HG02759 (cell line): ENCODE results near the gene OSBPL5.
"Not testable (repeated sequence)": the region's sequence is repeated elsewhere in the genome, so short reads cannot be mapped to it uniquely, and the experiment has no call there.

Experiments
- ATAC-seq: cut with Tn5 transposase; IDR thresholded peaks from one replicate; pipeline ENCODE4 v1.9.1; 2021; ENCODE audit warnings: mild to moderate bottlenecking, moderate library complexity; ENCODE audit not compliant: unreplicated experiment

Gene OSBPL5

DNA sequence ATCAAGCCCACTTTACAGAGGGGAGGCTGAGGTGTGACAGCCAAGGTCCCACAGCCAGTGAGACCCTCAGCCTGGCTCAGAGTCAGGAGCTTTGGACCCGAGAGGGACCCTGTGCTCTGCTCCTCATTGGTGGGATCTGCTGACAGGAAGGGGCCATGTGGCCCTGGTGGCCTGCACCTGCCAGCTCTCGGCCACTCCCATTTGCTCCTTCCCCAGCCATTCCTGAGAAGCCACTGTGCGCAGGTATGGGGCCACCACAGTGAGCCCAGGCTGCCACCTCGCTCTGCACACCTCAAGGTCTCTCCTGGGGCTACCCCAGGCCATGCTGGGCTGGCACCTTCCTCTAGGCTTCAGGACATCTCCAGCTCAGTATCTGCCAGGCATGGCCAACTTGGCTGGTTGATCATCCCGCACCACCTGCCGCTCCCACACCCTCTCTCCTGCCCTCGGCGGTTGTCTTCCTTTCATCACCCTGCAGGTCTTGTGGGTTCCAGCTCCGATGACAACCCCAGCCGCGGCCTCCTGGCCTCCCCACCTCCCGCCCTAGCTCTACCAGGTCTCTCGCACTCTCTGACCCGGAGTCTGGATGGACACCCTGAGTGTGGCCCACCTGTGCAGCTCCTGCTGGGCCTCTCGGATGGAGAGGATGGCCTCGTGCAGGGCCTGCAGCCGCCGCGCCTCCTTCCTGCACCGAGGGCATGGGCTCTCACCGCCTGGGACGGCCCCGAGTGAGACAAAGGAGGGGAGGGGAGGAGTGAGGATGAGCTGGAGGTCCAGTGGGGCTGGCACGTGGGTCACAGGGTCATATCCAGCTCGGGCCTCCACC lies 75.7 kb downstream of the OSBPL5 start:
- no peak for ATAC-seq

DNA sequence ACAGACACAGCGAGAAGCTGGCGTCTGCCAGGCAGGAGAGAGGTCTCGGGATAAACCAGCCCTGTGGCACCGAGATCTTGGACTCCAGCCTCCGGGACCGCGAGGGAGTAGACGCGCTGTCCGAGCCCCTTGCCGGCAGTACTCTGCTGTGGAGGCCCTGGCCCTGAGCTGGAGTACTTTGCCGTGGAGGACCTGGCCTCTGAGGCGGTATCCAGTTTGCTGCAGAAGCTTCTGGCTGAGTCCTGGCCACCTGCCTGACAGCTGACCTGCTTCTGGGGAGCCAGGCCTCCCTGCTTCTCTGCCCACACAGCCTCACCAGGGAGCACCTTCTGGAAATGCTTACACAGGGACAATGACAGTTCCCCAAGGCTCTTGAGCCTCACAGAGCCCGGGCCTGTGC lies 76.3 kb downstream of the OSBPL5 start:
- ATAC-seq = no peak

DNA sequence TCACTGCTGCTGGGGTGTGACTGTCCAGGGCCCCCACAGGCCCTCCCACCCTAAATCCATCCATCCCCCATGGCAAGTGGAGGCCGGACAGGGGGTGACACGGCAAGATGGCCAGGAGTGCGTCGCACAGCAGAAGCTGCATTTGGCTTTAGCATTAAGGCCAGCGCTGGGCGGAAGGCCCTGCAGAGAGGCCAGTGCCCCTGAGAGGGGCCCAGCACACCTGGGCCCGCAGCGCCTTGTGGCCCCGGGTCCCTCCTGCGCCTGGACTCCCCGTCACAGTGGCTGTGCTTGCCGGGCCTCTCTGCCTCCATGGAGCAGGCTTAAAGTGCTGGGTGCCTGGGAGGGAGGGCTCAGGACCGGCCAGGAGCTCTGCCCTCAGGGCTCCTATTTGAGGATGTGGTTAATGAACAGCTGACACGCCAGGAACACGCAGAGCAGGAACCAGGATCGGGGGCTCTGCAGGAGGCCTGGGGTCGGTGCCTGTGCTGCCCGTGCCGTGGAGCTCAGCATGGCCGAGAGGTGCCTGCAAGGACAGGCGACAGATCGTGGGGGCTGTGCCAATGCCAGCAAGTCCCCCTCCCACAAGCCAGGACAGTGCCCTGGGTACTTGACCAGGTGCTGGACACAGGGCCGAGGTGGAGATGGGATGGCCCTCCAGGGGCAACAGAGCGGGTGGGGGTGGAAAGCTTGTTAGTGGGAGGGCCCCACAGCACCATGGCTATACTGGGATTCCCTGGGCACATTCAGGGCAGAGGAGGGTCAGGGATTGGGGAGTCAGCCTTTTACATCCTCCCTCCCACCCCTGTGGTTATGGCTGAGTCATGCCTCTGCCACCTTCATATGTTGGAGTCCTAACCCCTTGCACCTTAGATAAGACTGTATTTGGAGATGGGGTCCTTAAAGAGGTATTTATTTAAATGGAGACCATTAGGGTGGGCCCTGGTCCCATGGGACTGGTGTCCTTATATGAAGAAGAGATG lies 77.0 kb downstream of the OSBPL5 start:
- no peak for ATAC-seq

DNA sequence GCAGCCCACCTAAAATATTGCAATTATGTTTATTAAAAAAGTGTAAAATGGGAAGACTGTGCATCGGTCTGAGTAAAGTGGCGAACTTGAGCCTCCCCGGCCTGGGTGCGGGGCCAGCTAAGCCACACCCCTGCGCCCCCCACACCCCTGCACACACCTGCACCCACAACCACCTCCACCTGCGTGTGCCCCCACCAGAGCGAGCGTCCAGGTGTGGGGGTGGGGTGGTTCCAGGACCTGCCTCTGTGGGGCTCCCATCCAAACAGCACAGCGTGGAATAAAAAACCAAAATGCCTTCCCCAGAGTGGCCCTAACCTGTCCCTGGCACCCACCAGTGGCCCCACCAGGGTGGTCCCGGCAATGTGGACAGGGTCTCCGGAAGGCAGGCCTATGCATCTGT lies 77.7 kb downstream of the OSBPL5 start:
- ATAC-seq = no peak

DNA sequence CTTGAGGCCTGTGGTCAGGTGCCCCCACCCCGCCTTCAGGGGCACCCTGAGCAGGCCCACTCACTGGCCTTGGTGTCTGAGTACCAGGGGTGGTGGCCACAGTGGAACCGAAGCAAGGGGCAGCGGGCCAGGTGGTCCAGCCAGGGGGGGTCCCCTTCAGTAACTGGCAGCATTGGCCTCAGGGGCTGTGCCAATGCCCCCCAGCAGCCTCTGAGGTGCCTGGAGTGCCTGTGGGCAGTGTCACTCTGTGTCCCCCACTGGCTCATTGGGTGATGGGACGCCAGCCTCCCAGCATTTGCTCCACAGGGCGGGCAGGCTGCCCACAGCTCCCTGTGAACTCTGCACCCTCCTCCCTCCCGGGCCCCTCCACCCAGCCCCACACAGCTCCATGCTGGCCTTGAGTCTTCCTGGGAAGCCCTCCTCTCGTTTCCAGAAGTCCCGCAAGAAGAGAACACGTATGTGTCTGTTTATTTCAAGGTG lies 78.4 kb downstream of the OSBPL5 start:
- no peak for ATAC-seq

DNA sequence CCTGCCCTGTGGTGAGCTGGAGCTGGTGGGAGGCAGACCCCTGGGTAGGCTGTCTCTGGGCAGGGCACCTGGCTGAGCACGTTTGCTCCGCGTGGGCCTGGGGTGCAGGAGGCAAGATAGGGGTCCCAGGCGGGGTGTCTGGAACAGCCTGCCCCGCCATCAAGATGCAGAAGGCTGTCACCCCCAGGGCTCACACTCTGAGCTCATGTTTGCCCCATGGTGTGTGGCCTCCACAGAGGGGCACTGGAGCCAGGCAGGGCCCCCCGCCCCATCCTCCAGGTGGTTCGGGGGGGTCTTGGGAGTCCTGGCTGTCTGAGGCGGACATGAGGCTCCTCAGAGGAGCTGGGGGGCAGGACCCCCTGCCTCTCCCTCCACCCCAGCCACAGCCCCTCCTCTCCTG lies 79.0 kb downstream of the OSBPL5 start:
- no peak for ATAC-seq

DNA sequence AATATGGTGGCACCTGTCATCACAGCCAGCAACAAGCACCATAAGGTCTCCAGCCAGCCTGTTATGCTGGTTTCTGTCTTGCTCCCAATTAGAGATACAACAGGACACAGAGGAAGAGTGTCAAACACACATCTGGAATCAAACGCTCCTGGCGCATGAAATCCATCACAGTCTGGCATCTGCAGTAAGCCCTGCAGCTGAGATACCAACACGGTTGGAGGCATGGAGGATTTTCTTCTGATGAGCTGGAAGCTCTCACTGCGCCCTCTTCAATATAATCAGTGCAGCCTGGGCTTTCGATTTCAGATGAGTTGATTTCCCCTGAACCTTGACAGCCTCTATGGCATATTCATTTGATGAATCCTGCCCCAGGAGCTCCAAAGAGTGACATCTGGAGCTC lies 80.1 kb downstream of the OSBPL5 start:
- no peak for ATAC-seq

DNA sequence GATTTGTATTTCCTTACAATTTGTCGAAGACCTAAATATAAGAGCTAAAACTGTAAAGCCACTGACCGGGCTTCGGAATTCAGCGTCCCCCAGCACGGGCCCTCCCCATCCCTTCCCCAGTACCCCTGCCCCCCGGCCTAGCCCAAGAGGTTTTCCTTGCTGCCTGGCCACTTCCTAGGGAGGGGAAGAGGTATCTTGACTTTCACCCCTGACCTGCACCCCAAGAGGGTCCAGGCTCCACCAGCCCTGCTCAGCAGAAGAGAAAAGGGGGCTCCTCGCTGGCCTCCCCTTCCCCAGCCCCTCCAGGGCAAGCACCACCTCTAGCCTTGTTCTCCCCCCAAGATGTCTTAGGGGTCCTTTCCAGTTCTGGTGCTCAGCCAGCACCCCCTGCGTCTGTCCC lies 81.8 kb downstream of the OSBPL5 start:
- ATAC-seq = no peak

DNA sequence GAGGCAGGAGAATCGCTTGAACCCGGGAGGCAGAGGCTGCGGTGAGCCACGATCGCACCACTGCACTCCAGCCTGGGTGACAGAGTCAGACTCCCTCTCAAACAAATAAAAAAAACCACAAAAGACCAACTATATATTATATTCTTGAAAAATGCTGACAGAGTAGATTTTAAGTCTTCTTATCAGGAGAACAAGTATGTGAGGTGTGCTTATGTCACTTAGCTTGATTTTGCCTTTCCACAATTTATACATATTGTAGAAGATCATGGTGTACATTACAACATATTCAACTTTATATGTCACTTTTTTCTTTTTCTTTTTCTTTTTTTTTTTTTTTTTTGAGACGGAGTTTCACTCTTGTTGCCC lies 83.7 kb downstream of the OSBPL5 start:
- ATAC-seq = no peak

DNA sequence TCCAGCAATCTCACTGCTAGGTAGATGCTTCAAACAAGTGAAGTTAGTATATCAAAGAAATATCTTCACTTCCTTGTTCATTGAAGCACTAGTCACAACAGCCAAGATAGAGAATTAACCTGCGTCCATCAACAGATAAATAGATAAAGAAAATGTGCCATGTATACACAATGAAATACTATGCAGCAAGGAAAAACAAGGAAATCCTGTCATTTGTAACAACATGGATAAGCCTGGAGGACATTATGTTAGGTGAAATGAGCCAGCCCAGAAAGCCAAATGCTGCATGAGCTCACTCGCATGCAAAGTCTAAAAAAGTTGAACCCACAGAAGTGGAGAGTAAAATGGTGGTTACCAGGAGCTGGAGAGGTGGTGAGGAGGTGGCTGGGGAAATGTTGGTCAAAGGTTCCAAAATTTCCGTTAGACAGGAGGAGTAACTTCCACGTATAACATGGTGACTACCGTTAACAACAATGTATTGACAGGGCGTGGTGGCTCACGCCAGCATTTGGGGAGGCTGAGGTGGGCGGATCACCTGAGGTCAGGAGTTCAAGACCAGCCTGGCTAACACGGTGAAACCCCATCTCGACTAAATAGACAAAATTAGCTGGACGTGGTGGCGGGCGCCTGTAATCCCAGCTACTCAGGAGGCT lies 84.3 kb downstream of the OSBPL5 start:
- no peak for ATAC-seq

DNA sequence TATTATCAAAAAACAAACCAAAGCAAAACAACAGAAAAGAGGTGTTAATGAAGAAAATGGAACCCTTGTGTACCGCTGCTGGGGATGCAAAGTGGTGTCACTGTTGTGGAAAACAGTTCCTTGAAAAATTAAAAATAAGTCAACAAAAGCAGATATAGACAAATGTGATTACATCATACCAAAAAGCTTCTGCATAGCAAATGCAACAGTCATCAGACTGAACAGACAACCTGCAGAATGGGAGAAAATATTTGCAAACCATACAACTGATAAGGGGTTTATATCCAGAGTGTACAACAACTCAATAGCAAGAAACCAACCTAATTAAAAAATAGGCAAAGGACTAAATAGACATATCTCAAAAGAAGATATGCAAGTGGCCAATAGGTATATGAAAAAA lies 85.0 kb downstream of the OSBPL5 start:
- no peak for ATAC-seq

DNA sequence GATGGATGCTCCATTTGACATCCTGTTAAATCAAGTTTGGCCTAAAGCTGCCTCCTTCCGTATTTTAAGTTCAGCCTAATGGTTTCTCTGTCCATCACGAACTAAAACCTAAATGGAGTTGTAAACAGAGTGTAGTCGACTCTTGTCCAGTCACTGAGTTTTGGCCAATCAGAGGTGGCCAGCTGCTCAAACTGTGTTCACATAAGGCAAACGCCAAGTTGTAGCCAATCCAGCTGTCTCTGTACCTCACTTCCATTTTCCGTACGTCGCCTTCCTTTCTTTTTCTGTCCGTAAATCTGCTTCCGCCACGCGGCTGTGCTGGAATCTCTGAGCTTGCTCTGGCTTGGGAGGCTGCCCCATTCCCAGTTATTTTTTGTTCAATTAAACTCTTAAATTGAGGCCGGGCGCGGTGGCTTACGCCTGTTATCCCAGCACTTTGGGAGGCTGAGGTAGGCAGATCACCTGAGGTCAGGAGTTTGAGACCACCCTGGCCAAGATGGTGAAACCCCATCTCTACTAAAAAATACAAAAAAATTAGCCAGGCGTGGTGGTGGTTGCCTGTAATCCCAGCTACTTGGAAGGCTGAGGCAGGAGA lies 87.2 kb downstream of the OSBPL5 start:
- ATAC-seq = no peak

DNA sequence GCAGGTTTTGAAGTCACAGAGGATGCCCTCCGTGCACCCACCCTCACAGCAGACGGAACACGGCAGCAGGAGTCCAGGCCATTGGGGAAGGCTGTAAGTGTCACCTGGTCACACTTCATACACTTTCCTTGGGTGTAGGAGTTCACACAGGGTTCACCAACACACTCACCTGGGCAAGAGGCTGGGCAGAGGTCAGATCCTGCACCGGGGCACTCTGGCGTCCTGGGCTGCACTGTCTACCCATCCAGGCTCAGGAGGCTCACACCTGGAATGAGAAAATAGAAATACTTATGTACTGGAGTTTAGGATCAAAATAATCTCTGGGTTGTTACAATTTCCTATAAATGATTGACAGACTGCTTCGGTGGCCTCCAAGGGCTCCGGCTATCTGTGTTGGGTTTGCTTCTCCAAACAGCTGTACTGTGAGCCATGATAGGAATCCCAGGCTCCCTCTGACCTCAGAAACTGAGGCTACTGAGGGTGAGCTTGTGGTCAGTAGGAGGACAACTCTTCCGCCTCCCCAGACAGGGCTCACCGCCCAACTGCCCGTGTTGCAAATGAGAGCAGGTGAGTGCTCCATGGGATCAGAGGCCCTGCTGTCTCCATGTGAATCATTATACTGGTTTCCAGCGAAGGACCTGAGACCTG lies 87.8 kb downstream of the OSBPL5 start:
- no peak for ATAC-seq

DNA sequence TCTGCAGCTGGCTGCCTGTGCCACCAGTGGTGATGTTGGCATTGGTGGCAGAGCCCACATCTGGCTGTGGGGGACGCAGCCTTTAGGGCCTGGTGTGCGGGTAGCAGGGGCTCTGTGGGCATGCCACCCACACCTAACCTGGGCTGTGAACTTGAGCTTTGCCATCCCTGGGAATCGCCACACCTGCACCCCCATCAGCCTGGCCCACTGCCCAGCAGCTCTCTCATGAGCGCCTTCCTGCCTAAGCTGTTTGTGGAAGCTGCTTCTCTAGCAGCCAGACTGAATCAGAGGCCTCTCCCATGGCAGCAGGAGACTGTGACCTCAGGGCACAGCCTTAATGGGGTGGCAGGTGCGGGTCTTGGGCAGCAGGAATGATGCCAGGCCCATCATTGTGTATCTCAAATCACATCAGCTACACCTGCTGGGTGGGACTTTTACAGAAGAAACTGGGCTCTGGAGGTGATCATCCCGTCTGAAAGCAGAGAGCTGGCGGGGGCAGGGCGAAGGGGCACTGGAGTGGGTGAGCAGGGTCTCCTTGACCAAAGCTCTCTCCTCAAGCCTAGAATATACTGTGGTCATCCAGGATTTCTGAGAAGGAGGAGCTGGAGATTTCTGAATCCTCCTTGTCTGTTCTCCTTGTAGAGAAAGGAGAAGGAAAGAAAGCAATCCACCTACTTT lies 90.1 kb downstream of the OSBPL5 start:
- no peak for ATAC-seq

DNA sequence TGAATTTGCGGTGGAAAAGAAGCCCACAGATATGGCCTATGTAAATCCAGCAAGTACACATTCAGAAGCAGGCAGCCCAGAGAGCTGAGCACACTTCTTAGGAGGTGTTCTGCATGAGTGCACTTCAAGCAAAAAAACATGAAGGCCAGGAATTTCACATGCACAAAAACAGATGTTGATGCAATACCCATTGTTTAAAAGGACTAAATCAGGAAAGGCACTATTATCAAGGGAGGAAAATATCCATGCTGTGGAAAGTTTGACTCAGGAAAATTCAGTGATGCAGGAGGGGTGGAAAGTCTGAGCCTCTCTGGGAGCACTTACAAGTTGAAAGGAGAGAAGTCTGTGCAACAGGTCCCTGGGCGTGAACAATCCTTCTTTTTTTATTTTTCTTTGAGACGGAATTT lies 92.1 kb downstream of the OSBPL5 start:
- ATAC-seq = no peak

DNA sequence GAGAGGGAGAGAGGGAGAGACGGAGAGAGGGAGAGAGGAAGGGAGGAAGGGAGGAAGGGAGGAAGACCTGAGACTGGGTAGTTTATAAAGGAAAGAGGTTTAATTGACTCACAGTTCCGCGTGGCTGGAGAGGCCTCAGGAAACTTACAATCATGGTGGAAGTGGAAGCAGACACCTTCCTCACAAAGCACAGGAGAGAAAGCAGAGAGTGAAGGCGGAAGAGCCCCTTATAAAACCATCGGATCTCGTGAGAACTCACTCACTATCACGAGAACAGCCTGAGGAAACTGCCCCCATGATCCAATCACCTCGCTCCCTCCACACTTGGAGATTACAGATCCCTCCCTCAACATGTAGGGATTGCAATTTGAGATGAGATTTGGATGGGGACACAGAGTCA lies 95.7 kb downstream of the OSBPL5 start:
- ATAC-seq = no peak

DNA sequence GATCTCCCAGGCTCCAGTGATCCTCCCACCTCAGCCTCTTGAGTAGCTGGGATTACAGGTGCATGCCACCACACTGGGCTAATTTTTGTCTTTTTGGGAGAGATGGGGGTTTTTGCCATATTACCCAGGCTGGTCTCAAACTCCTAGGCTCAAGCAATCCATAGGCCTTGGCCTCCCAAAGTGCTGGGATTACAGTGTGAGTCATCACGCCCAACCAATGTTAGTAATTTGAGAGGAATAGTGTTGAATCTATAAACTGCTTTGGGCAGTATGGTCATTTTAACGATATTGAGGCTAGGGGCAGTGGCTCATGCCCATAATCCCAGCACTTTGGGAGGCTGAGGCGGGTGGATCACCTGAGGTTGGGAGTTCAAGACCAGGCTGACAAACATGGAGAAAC lies 98.8 kb downstream of the OSBPL5 start:
- ATAC-seq = not testable (repeated sequence)

DNA sequence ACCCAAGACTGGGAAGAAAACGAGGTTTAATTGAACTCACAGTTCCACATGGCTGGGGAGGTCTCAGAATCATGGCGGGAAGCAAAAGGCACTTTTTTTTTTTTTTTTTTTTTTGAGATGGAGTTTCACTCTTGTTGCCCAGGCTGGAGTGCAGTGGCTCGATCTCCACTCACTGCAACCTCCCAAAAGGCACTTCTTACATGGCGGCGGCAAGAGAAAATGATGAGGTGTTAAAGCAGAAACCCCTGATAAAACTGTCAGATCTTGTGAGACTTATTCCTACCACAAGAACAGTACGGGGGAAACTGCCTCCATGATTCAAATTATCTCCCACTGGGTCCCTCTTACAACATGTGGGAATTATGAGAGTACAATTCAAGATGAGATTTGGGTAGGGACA lies 100.4 kb downstream of the OSBPL5 start:
- ATAC-seq = not testable (repeated sequence)

DNA sequence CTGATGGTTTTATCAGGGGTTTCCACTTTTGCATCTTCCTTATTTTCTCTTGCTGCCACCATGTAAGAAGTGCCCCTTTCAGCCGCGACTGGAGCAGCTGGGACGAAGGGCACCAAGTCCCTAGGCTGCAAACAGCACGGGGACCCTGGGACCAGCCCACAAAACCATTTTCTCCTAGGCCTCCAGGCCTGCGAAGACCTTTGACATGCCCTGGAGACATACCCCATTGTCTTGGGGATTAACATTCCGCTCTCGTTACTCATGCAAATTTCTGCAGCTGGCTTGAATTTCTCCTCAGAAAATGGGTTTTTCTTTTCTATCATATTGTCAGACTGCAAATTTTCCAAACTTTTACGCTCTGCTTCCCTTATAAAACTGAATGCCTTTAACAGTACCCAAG lies 101.2 kb downstream of the OSBPL5 start:
- ATAC-seq = not testable (repeated sequence)

DNA sequence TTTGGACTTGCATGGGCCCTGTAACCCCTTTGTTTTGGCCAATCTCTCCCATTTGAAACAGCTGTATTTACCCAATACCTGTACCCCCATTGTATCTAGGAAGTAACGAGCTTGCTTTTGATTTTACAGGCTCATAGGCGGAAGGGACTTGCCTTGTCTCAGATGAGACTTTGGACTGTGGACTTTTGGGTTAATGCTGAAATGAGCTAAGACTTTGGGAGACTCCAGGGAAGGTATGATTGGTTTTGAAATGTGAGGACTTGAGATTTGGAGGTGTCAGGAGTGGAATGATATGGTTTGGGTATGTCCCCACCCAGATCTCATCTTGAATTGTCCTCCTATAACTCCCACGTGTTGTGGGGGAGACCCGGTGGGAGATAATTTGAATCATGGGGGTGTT lies 101.7 kb downstream of the OSBPL5 start:
- ATAC-seq = not testable (repeated sequence)
